OCI-LY3 (cell line): Measurements from ENCODE around the gene LGALS8.

Experiments
- H2AFZ ChIP-seq: fragments of 200-600, 300-600 bp; shearing (Covaris generic); 2 replicates; pipeline ENCODE4 v1.6.0; 2014; ENCODE audit warnings: antibody characterized with exemption, low read depth, low read length
- H3K27ac ChIP-seq: fragments of 200-600, 300-600 bp; sonication (generic); 2 replicates; pipeline ENCODE4 v1.5.1; 2014; ENCODE audit warnings: mild to moderate bottlenecking, low read length, moderate library complexity, mixed read lengths
- H3K27me3 ChIP-seq: fragments of 200-600, 300-600 bp; sonication (generic); 2 replicates; pipeline ENCODE4 v1.6.1; 2014; ENCODE audit warnings: low read depth, low read length, mixed read lengths
- H3K36me3 ChIP-seq: fragments of 200-600, 300-600 bp; sonication (generic); replicated peaks from 2 replicates; pipeline ENCODE3; 2014; ENCODE audit warnings: low read depth, low read length, mixed read lengths
- H3K4me1 ChIP-seq: fragments of 300-600, 200-600 bp; sonication (generic); 2 replicates; pipeline ENCODE4 v1.6.1; 2014; ENCODE audit warnings: low read length, mixed read lengths
- H3K4me2 ChIP-seq: fragments of 200-600, 300-600 bp; sonication (generic); 2 replicates; pipeline ENCODE4 v1.6.1; 2014; ENCODE audit warnings: low read length, mixed read lengths
- H3K4me3 ChIP-seq: fragments of 300-600, 200-600 bp; sonication (generic); 2 replicates; pipeline ENCODE4 v1.5.1; 2014; ENCODE audit warnings: antibody characterized with exemption, mild to moderate bottlenecking, low read length, moderate library complexity
- H3K79me2 ChIP-seq: fragments of 300-600, 200-600 bp; shearing (Covaris generic); 2 replicates; pipeline ENCODE4 v1.6.1; 2014; ENCODE audit warnings: mild to moderate bottlenecking, low read length, mixed read lengths
- H3K9ac ChIP-seq: fragments of 300-600, 200-600 bp; shearing (Covaris generic); 2 replicates; pipeline ENCODE4 v1.6.0; 2014; ENCODE audit warnings: mild to moderate bottlenecking, low read length, moderate library complexity
- H3K9me3 ChIP-seq: fragments of 200-600, 300-600 bp; shearing (Covaris generic); 2 replicates; pipeline ENCODE4 v1.6.1; 2014; ENCODE audit warnings: low read length, mixed read lengths; ENCODE audit not compliant: insufficient read depth
- H4K20me1 ChIP-seq: fragments of 200-600, 300-600 bp; sonication (generic); 2 replicates; pipeline ENCODE4 v1.6.1; 2016; ENCODE audit warnings: low read length, mixed read lengths; ENCODE audit not compliant: insufficient read depth
- EZH2phosphoT487 ChIP-seq: fragments of 200-600 bp; shearing (Covaris generic); IDR thresholded peaks from 2 replicates; pipeline ENCODE4 v1.6.1; 2018; ENCODE audit warnings: antibody characterized with exemption, mixed run types, low read depth
- TF ChIP-seq, protein P1 (sequence below): fragments of 200-600, 300-600 bp; sonication (generic); IDR thresholded peaks from 2 replicates; pipeline ENCODE4 v1.5.1; 2014; ENCODE audit warnings: antibody characterized with exemption, low read length, low read depth

The LGALS8 gene

DNA sequence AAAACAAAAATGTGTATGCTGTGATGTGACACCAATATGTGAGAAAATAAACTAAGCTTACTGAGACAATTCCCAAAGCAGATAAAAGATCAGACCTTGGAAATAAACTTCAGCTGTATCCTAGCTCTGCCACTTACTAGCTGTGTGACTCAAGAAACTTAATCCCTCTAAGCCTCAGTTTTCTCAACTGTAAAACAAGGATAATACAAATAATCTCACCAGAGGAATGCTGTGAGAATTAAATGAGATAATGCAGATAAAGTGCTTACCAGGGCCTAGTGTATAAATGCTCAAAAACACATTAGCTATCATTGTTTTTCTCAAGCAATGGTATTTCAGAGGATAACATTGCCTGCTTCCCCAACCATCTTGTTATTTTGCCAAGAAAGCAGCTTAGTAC lies 78.4 kb downstream of the LGALS8 start:
- Histone ChIP-seq H3K27ac (no peak overlapping the region), H3K79me2 (peaks cover 43% of the 10 kb centered on the region), H3K36me3 (peaks cover 24% of the 10 kb centered on the region), H3K4me3 (no peak overlapping the region), H4K20me1 (no peaks in the 10 kb centered on the region), H3K4me2 (no peak overlapping the region), H3K9me3 (no peaks in the 10 kb centered on the region), H3K9ac (no peak overlapping the region), H2AFZ (no peak overlapping the region), H3K27me3 (no peaks in the 10 kb centered on the region), H3K4me1 (peaks cover 12% of the 10 kb centered on the region)
- no peak for TF ChIP-seq EZH2phosphoT487
- TF ChIP-seq, protein P1, sequence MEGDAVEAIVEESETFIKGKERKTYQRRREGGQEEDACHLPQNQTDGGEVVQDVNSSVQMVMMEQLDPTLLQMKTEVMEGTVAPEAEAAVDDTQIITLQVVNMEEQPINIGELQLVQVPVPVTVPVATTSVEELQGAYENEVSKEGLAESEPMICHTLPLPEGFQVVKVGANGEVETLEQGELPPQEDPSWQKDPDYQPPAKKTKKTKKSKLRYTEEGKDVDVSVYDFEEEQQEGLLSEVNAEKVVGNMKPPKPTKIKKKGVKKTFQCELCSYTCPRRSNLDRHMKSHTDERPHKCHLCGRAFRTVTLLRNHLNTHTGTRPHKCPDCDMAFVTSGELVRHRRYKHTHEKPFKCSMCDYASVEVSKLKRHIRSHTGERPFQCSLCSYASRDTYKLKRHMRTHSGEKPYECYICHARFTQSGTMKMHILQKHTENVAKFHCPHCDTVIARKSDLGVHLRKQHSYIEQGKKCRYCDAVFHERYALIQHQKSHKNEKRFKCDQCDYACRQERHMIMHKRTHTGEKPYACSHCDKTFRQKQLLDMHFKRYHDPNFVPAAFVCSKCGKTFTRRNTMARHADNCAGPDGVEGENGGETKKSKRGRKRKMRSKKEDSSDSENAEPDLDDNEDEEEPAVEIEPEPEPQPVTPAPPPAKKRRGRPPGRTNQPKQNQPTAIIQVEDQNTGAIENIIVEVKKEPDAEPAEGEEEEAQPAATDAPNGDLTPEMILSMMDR = no peak
